H1 (cell line): ENCODE results near the gene OR13C2.

Source experiments
- RAD21 ChIP-seq, 2 experiments: IDR thresholded peaks in 1 of 2; conservative IDR thresholded peaks in 1 of 2; 2 replicates each; pipeline ENCODE4 v1.6.1; 2011; ENCODE audit warnings: low read depth in 2 of 2, low read length in 2 of 2, improper control_type of control experiment in 1 of 2, inconsistent platforms in 1 of 2, mild to moderate bottlenecking in 1 of 2, moderate library complexity in 1 of 2
- TF ChIP-seq, protein P1 (sequence below), 3 experiments: IDR thresholded peaks; 1 replicate in 2 of 3; 2 replicates in 1 of 3; pipeline versions ENCODE4 v1.5.1 to v1.6.1; 2011; ENCODE audit warnings: low read length in 3 of 3, mild to moderate bottlenecking in 3 of 3, inconsistent platforms in 2 of 3, low read depth in 1 of 3, moderate library complexity in 1 of 3; ENCODE audit not compliant: insufficient read depth in 1 of 3; ENCODE audit errors: control extremely low read depth in 1 of 3

- TF ChIP-seq, protein P1, sequence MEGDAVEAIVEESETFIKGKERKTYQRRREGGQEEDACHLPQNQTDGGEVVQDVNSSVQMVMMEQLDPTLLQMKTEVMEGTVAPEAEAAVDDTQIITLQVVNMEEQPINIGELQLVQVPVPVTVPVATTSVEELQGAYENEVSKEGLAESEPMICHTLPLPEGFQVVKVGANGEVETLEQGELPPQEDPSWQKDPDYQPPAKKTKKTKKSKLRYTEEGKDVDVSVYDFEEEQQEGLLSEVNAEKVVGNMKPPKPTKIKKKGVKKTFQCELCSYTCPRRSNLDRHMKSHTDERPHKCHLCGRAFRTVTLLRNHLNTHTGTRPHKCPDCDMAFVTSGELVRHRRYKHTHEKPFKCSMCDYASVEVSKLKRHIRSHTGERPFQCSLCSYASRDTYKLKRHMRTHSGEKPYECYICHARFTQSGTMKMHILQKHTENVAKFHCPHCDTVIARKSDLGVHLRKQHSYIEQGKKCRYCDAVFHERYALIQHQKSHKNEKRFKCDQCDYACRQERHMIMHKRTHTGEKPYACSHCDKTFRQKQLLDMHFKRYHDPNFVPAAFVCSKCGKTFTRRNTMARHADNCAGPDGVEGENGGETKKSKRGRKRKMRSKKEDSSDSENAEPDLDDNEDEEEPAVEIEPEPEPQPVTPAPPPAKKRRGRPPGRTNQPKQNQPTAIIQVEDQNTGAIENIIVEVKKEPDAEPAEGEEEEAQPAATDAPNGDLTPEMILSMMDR (IDR thresholded peaks at IDR 0.05; ENCODE audit: control extremely low read depth in 1 of 3, insufficient read depth in 1 of 3, low read depth in 1 of 3, low read length in 3 of 3): no peak
- TF ChIP-seq RAD21 (IDR thresholded peaks at IDR 0.05 in 1 of 2, conservative IDR thresholded peaks at IDR 0.05 in 1 of 2; ENCODE audit: low read depth in 2 of 2, low read length in 2 of 2): no peak
These were observed 15.8 kb downstream of the OR13C2 start for GRCh38 chr9:104589626-104590025.
